ENCODE results near the gene PPM1H.
"Not testable (repeated sequence)": the region's sequence is repeated elsewhere in the genome, so short reads cannot be mapped to it uniquely, and the experiment has no call there.

Gene PPM1H

DNA sequence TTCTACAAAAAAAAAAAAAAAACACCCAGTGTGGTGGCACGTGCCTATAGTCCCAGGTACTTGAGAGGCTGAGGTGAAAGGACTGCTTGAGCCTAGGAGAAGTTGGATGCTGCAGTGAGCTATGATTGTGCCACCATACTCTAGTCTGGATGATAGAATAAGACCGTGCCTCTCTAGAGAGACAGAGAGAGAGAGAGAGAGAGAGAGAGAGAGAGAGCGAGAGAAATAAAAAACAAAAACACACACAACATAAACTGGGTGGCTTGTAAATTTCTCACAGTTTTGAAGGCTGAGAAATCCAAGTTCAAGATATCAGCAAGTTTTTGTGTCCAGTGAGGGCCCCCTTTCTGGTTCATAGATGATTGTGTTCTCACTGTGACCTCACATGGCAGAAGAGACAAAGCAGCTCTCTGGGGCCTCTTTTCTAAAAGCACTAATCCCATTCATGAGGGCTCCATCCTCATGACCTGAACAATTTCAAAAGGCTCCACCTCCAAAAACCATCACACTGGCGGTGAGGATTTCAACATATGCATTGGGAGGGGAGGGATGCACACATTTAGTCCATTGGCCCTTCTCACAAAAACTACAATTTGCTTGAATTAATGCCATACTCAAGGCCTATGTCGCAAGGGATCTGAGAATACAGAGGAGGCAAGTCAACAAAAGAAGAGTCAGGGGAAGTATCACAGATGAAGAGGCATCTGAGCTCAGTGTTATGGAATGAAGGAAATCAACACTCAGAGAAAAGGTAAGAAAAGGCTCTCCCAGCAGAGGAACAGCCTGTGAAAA is 94.9 kb downstream of the PPM1H start:
- DNase-seq (ENCODE audit: low read depth in 2 of 2) = no peak

- DNase-seq (ENCODE audit: low read depth in 2 of 2) = no peak
Observed at GRCh38 chr12:62834971-62835547, 99.9 kb downstream of the PPM1H start.

DNA sequence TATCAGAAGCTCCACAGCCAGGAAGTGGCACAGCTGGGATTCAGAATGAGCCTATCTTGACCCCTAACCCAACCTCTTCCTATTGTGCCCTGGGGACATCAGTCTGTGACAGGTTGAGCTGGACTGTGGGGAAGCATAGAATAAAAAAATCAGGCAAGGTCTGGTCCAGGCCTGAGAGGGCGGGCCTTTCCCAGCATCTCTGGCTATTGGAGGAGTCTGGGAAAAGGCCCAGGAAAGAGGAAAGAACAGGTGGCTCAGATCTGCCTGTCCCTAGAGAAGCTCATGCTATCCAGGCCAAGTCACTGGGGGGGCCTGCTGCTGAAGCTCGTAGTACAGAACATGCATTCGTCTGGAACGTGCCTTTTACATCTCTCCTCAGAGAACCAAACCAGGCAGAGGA is 100.5 kb downstream of the PPM1H start:
- no peak for DNase-seq (ENCODE audit: low read depth in 2 of 2)

DNA sequence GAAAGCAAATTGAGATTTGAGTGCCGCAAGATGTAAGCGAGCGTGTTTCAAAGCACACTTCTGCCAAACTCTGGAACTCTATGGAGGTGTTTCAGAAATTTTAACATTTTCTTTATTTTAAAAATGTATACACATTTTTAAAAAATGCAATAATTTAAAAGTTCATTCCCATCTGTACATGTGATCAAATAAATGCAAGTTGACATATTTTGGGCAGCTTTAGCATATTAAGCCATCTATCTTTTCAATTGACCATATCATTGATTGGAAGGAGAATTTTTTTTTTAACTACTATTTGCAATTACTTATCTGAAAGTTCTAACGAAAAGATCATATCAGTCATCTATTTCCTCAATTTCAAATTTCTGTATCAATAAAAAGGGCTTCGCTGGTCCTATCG is 101.3 kb downstream of the PPM1H start:
- no peak for DNase-seq (ENCODE audit: low read depth in 2 of 2)

DNA sequence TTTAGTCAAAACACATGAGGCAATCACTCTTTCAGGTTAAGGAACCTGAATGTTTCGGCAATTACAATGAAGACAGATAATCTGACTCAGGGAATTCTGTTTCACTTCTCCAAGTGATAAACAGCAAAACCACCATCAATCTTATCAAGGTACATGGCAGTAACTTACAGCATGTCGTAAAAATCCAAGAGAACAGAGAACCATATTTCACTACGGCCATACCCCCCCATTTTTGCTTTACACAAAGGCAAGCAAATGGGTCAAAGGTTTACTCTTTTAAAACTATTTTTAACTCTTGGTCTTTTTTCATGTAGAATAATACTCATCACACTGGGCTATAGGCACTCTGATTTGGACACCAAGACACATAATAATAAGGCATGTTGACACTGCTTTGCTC is 102.4 kb downstream of the PPM1H start:
- no peak for DNase-seq (ENCODE audit: low read depth in 2 of 2)

GRCh38 chr12:62832027-62832426 is 102.9 kb downstream of the PPM1H start:
- no peak for DNase-seq (ENCODE audit: low read depth in 2 of 2)

GRCh38 chr12:62827855-62828254 is 107.1 kb downstream of the PPM1H start:
- no peak for DNase-seq (ENCODE audit: low read depth in 2 of 2)

DNA sequence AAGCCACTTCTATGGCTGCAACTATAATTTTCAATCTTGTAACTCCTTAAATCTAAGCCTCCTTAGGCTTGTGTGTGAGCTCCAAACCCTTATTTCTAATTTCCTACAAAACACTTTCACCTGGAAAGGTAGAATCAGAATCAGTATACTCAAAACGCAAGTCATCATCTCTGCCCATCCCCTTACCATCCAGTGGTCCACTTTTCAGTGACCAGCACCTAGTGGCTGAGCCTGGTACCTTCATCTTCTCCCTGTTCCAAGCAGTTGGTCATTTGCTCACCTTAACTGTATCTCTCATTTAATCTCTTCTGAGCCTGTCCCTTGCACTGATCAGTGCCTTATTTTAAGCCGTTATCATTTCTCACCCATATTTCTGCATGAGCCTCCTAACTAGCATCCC is 107.9 kb downstream of the PPM1H start:
- no peak for DNase-seq (ENCODE audit: low read depth in 2 of 2)

DNA sequence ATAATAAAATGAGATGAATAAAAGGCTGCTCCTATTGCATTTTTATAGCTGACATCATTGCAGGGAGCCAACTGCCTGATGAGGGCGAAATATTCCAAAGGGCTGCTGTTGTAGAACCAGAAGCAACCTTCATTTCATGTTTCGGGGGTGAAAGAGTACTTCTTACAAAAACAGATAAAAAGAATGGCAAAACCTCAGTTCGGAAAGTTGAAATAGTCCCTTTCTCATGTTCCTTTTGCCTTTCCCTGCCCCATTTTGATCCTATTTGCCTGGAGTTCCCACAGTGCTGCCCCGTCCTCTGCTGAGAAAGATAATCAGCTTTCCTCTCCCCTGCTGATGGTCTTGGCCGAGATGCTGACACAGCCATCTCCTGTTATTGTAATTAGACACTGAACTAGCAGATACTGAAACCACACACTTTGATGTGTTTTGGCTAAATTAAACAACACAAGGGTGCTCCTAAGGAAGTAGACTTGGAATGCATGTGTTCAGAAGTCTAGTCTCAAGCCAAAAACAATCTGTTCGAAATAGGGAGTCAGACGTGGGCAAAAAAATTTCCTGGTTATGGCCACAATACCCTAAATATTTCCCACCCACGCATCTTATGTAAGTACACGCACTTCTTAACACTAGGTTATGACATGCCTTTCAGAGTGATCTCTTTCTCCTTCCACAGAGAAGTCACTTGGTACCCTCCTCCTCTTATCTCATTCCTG is 117.2 kb downstream of the PPM1H start:
- DNase-seq (ENCODE audit: low read depth in 2 of 2) = no peak

GRCh38 chr12:62814243-62814642 is 120.7 kb downstream of the PPM1H start:
- no peak for DNase-seq (ENCODE audit: low read depth in 2 of 2)

GRCh38 chr12:62813031-62813829 is 121.7 kb downstream of the PPM1H start:
- DNase-seq (ENCODE audit: low read depth in 2 of 2) = peak; percentile 21

DNA sequence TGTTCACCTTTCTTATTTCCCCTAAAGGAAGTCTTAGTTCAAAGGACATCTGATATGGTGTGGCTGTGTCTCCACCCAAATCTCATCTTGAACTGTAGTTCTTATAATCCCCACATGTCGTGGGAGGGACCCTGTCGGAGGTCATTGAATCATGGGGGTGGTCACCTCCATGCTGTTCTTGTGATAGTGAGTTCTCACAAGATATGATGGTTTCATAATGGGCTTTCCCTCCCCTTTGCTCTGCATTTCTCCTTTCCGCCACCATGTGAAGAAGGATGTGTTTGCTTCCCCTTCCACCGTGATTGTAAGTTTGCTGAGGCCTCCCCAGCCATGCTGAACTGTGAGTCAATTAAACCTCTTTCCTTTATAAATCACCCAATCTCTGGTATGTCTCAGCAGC is 123.5 kb downstream of the PPM1H start:
- DNase-seq (ENCODE audit: low read depth in 2 of 2) = not testable (repeated sequence)

- DNase-seq (ENCODE audit: low read depth in 2 of 2) = no peak
Observed at GRCh38 chr12:62808166-62808879, 126.6 kb downstream of the PPM1H start.

DNA sequence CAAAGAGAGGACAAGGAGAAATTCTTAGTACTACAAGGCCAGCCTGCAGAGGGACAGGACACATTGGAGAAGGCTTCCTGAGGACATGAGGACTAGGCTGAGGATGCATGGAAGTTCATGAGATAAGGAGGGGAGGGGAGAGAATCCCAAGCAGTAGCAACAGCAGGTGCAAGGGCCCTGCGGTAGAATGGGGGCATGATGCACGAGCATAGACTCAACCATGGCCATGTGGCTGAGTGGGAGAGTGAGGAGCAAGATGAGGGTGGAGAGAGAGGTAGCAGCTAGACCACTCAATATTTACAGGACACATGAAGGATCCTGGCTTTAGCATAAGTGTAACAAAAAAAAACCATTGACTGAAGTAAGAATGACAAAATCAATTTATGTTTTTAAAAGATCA is 128.1 kb downstream of the PPM1H start:
- no peak for DNase-seq (ENCODE audit: low read depth in 2 of 2)

GRCh38 chr12:62806244-62806836 is 128.6 kb downstream of the PPM1H start:
- DNase-seq (ENCODE audit: low read depth in 2 of 2) = no peak

- DNase-seq (ENCODE audit: low read depth in 2 of 2) = no peak
Observed at GRCh38 chr12:62805517-62805916, 129.4 kb downstream of the PPM1H start.

GRCh38 chr12:62803756-62804155 is 131.2 kb downstream of the PPM1H start:
- no peak for DNase-seq (ENCODE audit: low read depth in 2 of 2)

DNA sequence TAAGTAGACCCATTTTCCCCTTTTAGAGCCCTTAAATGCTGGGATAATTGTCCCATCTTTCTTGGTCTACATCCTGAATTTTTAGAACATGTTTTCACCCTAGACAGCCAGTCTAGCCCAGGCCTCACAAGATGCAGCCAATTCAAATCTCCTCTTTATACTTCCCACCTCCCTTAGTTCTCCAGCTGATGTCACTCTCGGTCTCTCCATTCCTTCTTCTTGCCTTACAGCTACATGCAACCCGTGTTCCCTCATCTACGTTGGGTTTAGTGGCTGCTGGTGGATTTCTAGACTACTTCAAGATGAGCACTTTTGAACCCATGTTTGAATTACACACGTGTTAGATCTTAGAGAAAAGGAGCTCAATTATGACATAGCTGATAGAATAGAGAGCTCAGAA is 132.0 kb downstream of the PPM1H start:
- no peak for DNase-seq (ENCODE audit: low read depth in 2 of 2)

DNA sequence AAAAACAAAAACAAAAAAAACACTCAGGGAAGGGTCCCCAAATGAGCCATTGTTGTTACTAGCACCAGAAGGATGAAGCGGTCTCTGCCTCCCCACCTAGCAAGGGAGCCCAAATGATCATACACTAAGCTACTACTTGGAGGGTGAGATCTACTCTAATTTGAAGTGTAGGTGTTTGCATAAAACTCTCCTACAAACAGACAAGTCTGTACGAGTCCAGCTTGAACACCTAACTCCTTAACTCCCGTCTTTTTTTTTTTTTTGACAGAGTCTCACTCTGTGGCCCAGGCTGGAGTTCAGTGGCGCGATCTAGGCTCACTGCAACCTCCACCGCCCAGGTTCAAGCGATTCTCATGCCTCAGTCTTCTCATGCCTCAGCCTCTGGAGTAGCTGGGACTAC is 132.6 kb downstream of the PPM1H start:
- no peak for DNase-seq (ENCODE audit: low read depth in 2 of 2)

- no peak for DNase-seq (ENCODE audit: low read depth in 2 of 2)
Observed at GRCh38 chr12:62801796-62802195, 133.2 kb downstream of the PPM1H start.

Data from stimulated activated CD4-positive, alpha-beta T cell treated with anti-CD3 and anti-CD28 coated beads, Interleukin-4, amount 100 ng/mL, for 48 hours (primary cell).